Mesendoderm (in vitro differentiated cells): ENCODE measurements around the gene NDUFA1.
A peak's percentile ranks its signal among the peaks of the same experiment; 100 is the strongest.
"Not testable (repeated sequence)": the region's sequence is repeated elsewhere in the genome, so short reads cannot be mapped to it uniquely, and the experiment has no call there.

Experiments
- DNase-seq: peaks from one replicate; pipeline ENCODE4 v3.0.0; 2013
- H2AK5ac ChIP-seq: 2 replicates; pipeline ENCODE4 v1.6.1; 2013; ENCODE audit warnings: low read length, inconsistent platforms
- H2BK120ac ChIP-seq: 2 replicates; pipeline ENCODE4 v1.6.1; 2013; ENCODE audit warnings: low read depth, mild to moderate bottlenecking, low read length, moderate library complexity, mixed read lengths
- H2BK15ac ChIP-seq: replicated peaks from 2 replicates; pipeline ENCODE4 v1.6.1; 2013; ENCODE audit warnings: low read depth, mild to moderate bottlenecking, moderate library complexity
- H2BK5ac ChIP-seq: 2 replicates; pipeline ENCODE4 v1.6.1; 2013; ENCODE audit warnings: low read length, inconsistent platforms
- H3K18ac ChIP-seq: 2 replicates; pipeline ENCODE4 v1.6.1; 2013; ENCODE audit warnings: mild to moderate bottlenecking, low read length, mixed read lengths
- H3K23ac ChIP-seq: one replicate; pipeline ENCODE4 v1.6.1; 2013; ENCODE audit warnings: low read length
- H3K27ac ChIP-seq: 2 replicates; pipeline ENCODE4 v1.5.1; 2013; ENCODE audit warnings: low read depth, mild to moderate bottlenecking, inconsistent platforms, low read length, moderate library complexity
- H3K27me3 ChIP-seq: 2 replicates; pipeline ENCODE4 v1.6.1; 2013; ENCODE audit warnings: low read length, control low read depth, mild to moderate bottlenecking, inconsistent platforms; ENCODE audit not compliant: insufficient read depth, poor library complexity
- H3K36me3 ChIP-seq: 2 replicates; pipeline ENCODE4 v1.6.1; 2013; ENCODE audit warnings: low read length, inconsistent platforms; ENCODE audit not compliant: control insufficient read depth, insufficient read depth
- H3K4ac ChIP-seq: one replicate; pipeline ENCODE4 v1.6.1; 2013; ENCODE audit warnings: low read depth, mild to moderate bottlenecking, low read length, moderate library complexity
- H3K4me1 ChIP-seq: 2 replicates; pipeline ENCODE4 v1.6.1; 2013; ENCODE audit warnings: low read depth, low read length, inconsistent platforms; ENCODE audit not compliant: control insufficient read depth
- H3K4me2 ChIP-seq: 2 replicates; pipeline ENCODE4 v1.6.1; 2013; ENCODE audit warnings: low read length
- H3K4me3 ChIP-seq: 2 replicates; pipeline ENCODE4 v1.5.1; 2013; ENCODE audit warnings: mild to moderate bottlenecking, low read length
- H3K56ac ChIP-seq: one replicate; pipeline ENCODE4 v1.6.1; 2013; ENCODE audit warnings: low read length
- H3K79me1 ChIP-seq: 2 replicates; pipeline ENCODE4 v1.6.1; 2013; ENCODE audit warnings: low read length, inconsistent platforms
- H3K79me2 ChIP-seq: 2 replicates; pipeline ENCODE4 v1.6.1; 2013; ENCODE audit warnings: mild to moderate bottlenecking, low read length; ENCODE audit not compliant: control insufficient read depth, insufficient read depth
- H3K9ac ChIP-seq: 2 replicates; pipeline ENCODE4 v1.6.1; 2013; ENCODE audit warnings: low read length, inconsistent platforms
- H4K5ac ChIP-seq: one replicate; pipeline ENCODE4 v1.6.1; 2013; ENCODE audit warnings: low read length
- H4K8ac ChIP-seq: one replicate; pipeline ENCODE4 v1.6.1; 2013; ENCODE audit warnings: low read depth, mild to moderate bottlenecking, control low read depth, low read length, moderate library complexity
- WGBS: extraction: QIAGEN DNeasy Blood & Tissue Kit; methylation state at CpG from one replicate; pipeline ENCODE4 v1.1.7; 2013; ENCODE audit warnings: low lambda C conversion rate, missing lambda C conversion rate; ENCODE audit not compliant: insufficient coverage; ENCODE audit errors: extremely low coverage; 5-methylcytosine and 5-hydroxymethylcytosine counted together

The NDUFA1 gene

DNA sequence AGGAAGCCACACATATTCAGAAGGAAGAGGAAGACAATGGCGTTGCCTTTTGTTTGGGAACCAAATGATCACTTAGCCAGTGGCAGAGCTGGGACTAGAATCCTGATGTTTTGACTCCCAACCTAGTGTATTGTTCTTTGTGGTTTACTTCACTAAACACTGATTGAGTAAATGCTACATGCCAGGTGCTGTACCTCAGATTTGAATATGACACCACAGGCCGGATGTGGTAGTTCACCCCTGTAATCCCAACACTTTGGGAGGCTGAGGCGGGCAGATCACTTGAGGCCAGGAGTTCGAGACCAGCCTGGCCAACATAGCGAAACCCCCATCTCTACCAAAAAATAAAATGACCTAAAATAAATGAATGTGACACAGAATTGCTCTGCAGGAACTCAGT, 8.4 kb downstream of the NDUFA1 start:
- Histone ChIP-seq H3K56ac (no peak overlapping the region), H3K23ac (no peak overlapping the region), H2BK120ac (no peak overlapping the region), H3K27ac (no peak overlapping the region), H3K18ac (no peak overlapping the region), H3K4me3 (no peak overlapping the region), H4K5ac (no peak overlapping the region), H3K4me1 (no peaks in the 10 kb centered on the region), H3K36me3 (no peaks in the 10 kb centered on the region), H2BK5ac (no peak overlapping the region), H3K27me3 (no peaks in the 10 kb centered on the region), H3K79me2 (no peaks in the 10 kb centered on the region), H3K4me2 (no peak overlapping the region), H3K79me1 (no peaks in the 10 kb centered on the region), H3K9ac (no peak overlapping the region), H3K4ac (no peak overlapping the region), H2BK15ac (no peak overlapping the region), H4K8ac (no peak overlapping the region), H2AK5ac (no peak overlapping the region)
- no CpG with 5 or more reads among the region's 5 CpGs for WGBS
- DNase-seq: no peak

GRCh38 chrX:119880552-119881437, 9.2 kb downstream of the NDUFA1 start:
- Histone ChIP-seq H2BK15ac (no peak overlapping the region), H4K8ac (no peak overlapping the region), H3K23ac (no peak overlapping the region), H3K4me3 (no peak overlapping the region), H3K9ac (no peak overlapping the region), H3K27me3 (no peaks in the 10 kb centered on the region), H3K4ac (no peak overlapping the region), H3K36me3 (no peaks in the 10 kb centered on the region), H3K4me2 (no peak overlapping the region), H4K5ac (no peak overlapping the region), H2AK5ac (no peak overlapping the region), H3K56ac (no peak overlapping the region), H2BK5ac (no peak overlapping the region), H2BK120ac (no peak overlapping the region), H3K79me1 (no peaks in the 10 kb centered on the region), H3K79me2 (no peaks in the 10 kb centered on the region), H3K18ac (no peak overlapping the region), H3K4me1 (no peaks in the 10 kb centered on the region), H3K27ac (no peak overlapping the region)
- peak; percentile 60 for DNase-seq
- WGBS: no CpG with 5 or more reads among the region's 11 CpGs

DNA sequence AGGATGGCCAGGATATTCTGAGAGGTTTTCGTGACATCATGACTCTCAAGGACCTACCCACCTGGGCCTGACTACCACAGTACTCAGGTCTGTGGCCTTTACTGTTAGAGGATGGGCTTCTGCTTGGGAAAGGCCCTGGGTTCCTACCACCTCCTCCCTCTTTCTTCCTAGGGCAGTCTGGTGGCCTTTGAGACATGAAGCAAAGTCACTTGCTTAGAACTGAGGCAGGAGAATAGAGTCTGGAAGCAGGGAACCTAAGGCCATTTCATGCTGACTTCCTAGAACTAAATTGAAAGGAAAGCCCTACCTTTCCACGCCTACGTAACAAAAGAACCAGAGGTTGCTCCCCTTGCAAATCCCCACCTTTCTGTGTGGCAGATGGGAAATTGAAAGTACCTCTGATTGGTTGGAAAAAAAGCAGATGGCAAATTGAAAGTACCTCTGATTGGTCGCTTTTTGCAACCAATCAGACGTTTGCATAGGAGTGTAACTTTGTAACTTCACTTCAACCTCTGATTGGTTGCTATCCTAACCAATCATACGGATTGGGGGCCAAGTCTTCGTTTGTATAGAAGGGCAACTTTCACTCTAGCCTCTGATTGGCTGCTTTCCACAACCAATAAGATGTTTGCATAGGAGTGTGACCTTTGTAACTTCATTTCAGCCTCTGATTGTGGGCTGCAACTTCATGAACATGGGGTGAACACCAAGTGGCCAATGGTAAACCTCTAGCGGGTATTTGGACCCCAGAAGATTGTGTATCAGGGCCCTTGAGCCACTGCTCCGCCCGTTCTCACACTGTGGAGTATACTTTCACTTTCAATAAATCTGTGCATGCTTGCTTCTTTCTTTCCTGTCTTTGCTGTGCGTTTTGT, 14.2 kb downstream of the NDUFA1 start:
- no peak overlapping the region for H2BK5ac ChIP-seq
- H4K8ac ChIP-seq: no peak overlapping the region

DNA sequence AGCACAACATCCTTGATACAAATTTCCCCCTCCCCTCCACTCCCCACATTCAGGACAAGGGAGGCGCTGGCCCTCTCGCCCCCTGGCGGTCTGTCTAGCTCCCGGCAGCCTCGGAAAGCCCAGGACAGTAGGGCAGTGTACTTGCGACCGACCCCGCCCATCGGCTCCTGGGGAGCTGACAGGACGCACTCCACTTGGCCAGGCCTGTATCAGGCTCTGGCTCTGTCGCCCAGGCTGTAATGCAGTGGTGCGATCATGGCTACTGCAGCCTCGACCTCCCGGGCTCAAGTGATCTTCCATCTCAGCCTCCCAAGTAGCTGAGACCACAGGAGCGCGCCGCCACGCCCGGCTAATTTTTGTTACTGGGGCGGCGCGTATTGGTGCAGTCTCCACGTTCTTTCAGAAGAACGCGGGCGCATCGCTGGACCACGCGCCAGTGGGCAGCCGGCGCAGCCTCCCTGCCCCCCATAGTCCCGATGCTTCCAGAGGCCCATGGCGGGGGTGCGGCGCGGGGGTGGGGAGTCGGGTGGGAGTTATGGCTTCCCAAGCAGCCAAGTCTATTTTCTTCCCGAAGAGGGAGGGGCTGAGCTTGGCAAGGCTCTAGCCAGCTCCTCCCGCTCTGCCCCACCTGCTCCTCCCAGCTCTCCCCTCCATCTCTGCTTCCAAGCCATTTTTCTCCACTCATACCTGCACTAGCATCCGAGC, 16.2 kb downstream of the NDUFA1 start:
- H2BK15ac ChIP-seq: no peak overlapping the region
- H3K9ac ChIP-seq: peak overlapping the region; percentile 34
- no peak overlapping the region for H3K4me2 ChIP-seq
- H4K5ac ChIP-seq: no peak overlapping the region
- whole genome bisulfite sequencing: no CpG with 5 or more reads among the region's 40 CpGs
- no peaks in the 10 kb centered on the region for H3K79me1 ChIP-seq
- H4K8ac ChIP-seq: no peak overlapping the region
- no peak overlapping the region for H2AK5ac ChIP-seq
- peak; percentile 85 for DNase-seq
- no peak overlapping the region for H2BK120ac ChIP-seq
- no peaks in the 10 kb centered on the region for H3K79me2 ChIP-seq
- no peak overlapping the region for H3K18ac ChIP-seq
- H3K4ac ChIP-seq: no peak overlapping the region
- H3K4me1 ChIP-seq: no peaks in the 10 kb centered on the region
- H3K27me3 ChIP-seq: no peaks in the 10 kb centered on the region
- no peaks in the 10 kb centered on the region for H3K36me3 ChIP-seq
- H3K23ac ChIP-seq: no peak overlapping the region
- no peak overlapping the region for H2BK5ac ChIP-seq
- no peak overlapping the region for H3K27ac ChIP-seq
- no peak overlapping the region for H3K4me3 ChIP-seq
- peak overlapping the region; percentile 76 for H3K56ac ChIP-seq

More for the DNA sequence above, 14.2 kb downstream of the NDUFA1 start:
- Histone ChIP-seq H4K5ac (no peak overlapping the region), H3K36me3 (no peaks in the 10 kb centered on the region), H2BK15ac (no peak overlapping the region), H3K56ac (no peak overlapping the region), H3K4me1 (no peaks in the 10 kb centered on the region), H3K9ac (no peak overlapping the region), H3K23ac (no peak overlapping the region), H2AK5ac (no peak overlapping the region), H3K4me2 (no peak overlapping the region), H3K79me1 (no peaks in the 10 kb centered on the region), H2BK120ac (no peak overlapping the region), H3K79me2 (no peaks in the 10 kb centered on the region), H3K27me3 (no peaks in the 10 kb centered on the region), H3K4me3 (no peak overlapping the region), H3K4ac (no peak overlapping the region), H3K18ac (no peak overlapping the region), H3K27ac (no peak overlapping the region)
- DNase-seq: peak; percentile 21
- WGBS: no CpG with 5 or more reads among the region's 11 CpGs

- not testable (repeated sequence) for H2AK5ac ChIP-seq, H2BK15ac ChIP-seq, H3K18ac ChIP-seq, H3K4me3 ChIP-seq, H3K27me3 ChIP-seq, H3K4me2 ChIP-seq, H3K9ac ChIP-seq, H2BK5ac ChIP-seq, H3K4ac ChIP-seq, DNase-seq, H4K5ac ChIP-seq, H3K27ac ChIP-seq, H3K4me1 ChIP-seq, H3K23ac ChIP-seq, H3K79me2 ChIP-seq, H4K8ac ChIP-seq, H2BK120ac ChIP-seq, H3K56ac ChIP-seq, H3K79me1 ChIP-seq, H3K36me3 ChIP-seq
- WGBS: no CpG with 5 or more reads among the region's 36 CpGs
These were observed 19.0 kb downstream of the NDUFA1 start for GRCh38 chrX:119890626-119891025.
